ENCODE results near the gene GGTLC2. TPM values are rescaled to one million over a fixed set of nuclear protein-coding genes. Genes with fewer than 3 reads are reported as not detected.
"Not testable (repeated sequence)": the region's sequence is repeated elsewhere in the genome, so short reads cannot be mapped to it uniquely, and the experiment has no call there.

The GGTLC2 gene
- total RNA-seq, 1 experiment from 2014 or later, result not detected

- DNase-seq (ENCODE audit: extremely low read depth, low read depth), result not testable (repeated sequence)
These were observed 10.9 kb upstream of the GGTLC2 start for GRCh38 chr22:22633533-22633932.

DNA sequence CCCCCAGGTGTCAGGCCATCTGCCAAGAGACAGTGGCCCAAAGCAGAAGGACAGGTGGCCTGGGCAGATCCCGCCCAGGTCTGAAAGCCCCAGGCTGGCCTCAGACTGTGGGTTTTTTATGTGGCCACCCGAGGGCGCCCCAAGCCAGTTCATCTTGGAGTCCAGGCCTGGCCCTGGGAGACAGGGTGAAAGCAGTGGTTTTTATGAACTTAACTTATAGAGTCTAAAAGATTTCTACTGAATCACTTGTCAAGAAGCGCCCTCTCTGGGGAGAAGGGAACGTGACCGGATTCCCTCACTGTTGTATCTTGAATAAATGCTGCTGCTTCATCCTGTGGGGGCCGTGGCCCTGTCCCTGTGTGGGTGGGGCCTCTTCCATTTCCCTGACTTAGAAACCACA lies 8.2 kb upstream of the GGTLC2 start:
- not testable (repeated sequence) for DNase-seq (ENCODE audit: extremely low read depth, low read depth)

DNA sequence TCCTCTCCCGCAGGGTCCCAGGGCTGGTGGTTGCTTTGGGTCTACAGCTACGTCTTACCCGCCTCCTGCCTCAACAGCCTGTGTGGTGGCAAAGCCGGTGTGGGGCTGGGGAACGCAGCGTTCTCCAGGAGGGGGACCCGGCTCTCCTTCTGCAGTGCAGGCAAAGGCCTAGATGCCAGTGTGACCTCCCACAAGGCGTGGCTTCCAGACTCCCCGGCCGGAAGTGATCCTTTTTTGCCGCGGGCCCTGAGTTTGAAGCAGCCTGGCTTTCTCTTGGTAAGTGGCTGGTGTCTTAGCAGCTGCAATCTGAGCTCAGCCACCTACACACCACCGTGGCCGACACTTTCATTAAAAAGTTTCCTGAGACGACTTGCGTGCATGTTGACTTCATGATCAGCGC lies 6.1 kb upstream of the GGTLC2 start:
- DNase-seq (ENCODE audit: extremely low read depth, low read depth), result not testable (repeated sequence)

DNA sequence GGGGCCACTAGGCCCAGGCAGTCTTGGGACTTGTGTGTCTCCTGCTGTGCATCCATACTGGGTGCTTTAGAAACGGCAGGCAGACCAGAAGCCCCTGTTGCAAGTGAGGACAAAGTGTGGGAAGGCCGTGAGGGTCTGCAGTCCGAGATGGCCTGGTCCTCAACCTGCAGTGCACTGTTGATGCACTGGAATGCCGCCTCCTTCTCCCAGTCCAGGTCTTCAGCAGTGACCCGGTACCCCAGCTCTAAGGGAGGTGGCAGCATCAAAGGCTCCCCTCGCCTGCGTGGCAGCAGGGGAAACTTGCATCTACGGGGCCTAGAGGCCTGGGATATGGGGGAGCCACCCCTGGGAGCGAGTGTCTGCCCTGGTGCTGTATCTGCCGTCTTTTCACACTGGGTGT lies 2.2 kb upstream of the GGTLC2 start:
- DNase-seq (ENCODE audit: extremely low read depth, low read depth), result not testable (repeated sequence)

GRCh38 chr22:22645969-22646368 lies 1.6 kb downstream of the GGTLC2 start:
- DNase-seq (ENCODE audit: extremely low read depth, low read depth), result not testable (repeated sequence)

- not testable (repeated sequence) for DNase-seq (ENCODE audit: extremely low read depth, low read depth)
These were observed 3.5 kb downstream of the GGTLC2 start for GRCh38 chr22:22647952-22648351.

- DNase-seq (ENCODE audit: extremely low read depth, low read depth), result not testable (repeated sequence)
These were observed 4.6 kb downstream of the GGTLC2 start for GRCh38 chr22:22648863-22649536.

DNA sequence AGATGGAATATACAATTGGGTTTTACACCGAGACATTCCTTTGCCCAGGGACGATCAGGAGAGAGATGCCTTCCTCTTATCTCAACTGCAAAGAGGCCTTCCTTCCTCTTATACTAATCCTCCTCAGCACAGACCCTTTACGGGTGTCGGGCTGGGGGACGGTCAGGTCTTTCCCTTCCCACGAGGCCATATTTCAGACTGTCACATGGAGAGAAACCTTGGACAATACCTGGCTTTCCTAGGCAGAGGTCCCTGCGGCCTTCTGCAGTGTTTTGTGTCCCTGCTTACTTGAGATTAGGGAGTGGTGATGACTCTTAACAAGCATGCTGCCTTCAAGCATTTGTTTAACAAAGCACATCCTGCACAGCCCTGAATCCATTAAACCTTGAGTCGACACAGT lies 5.3 kb downstream of the GGTLC2 start:
- not testable (repeated sequence) for DNase-seq (ENCODE audit: extremely low read depth, low read depth)

GRCh38 chr22:22650398-22650797 lies 6.0 kb downstream of the GGTLC2 start:
- not testable (repeated sequence) for DNase-seq (ENCODE audit: extremely low read depth, low read depth)

- DNase-seq (ENCODE audit: extremely low read depth, low read depth), result not testable (repeated sequence)
These were observed 6.5 kb downstream of the GGTLC2 start for GRCh38 chr22:22650803-22651515.

- DNase-seq (ENCODE audit: extremely low read depth, low read depth), result not testable (repeated sequence)
These were observed 7.2 kb downstream of the GGTLC2 start for GRCh38 chr22:22651593-22651992.

DNA sequence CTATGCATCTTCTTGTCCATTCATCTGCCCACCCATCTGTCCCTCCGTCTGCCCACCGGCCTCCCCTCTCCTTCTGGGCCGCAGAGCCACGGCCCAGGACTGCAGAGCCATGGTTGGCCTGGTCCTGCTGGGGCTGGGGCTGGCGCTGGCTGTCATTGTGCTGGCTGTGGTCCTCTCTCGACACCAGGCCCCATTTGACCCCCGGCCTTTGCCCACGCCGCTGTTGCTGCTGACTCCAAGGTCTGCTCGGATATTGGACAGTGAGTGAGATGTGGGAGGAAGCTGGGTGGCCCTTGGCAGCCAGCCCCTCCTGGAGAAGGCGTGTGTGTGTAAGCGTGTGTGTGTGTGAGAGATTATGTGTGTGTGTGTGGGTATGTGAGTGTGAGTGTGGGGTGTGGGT lies 7.7 kb downstream of the GGTLC2 start:
- not testable (repeated sequence) for DNase-seq (ENCODE audit: extremely low read depth, low read depth)

- not testable (repeated sequence) for DNase-seq (ENCODE audit: extremely low read depth, low read depth)
These were observed 8.2 kb downstream of the GGTLC2 start for GRCh38 chr22:22652573-22652972.

DNA sequence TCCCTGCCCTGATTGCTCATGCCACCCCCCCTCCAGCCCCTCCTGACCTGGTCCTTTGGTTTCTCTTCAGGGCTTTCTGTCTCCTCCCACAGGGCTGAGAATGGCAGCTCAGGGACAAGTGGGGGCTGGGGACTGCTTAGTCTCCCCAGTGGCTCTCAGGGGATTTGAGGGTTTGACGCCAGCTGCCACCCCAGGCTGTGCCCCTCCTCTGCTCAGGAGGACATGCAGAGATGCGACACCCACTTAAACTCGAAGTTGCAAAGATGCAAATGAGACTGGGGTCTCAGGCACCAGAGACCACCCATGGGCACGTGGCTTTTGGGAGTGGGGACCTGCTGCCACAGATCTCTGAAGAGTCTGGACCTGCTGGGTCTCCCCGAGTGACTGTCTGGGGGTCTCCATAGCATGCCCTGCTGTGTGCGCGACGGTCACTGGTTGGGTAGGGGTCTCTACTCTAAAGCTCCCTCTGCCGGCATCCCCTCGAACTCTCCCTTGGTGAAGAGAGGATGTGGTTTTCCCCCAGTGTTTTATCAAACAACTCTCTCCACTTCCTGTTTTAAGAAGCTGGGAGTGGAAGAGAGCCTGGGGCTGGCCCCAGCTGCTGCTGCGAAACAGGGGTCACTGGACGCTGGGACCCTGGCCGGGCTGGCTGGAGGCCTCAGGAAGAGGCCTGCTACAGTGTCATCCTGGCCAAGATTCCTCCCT lies 9.4 kb downstream of the GGTLC2 start:
- not testable (repeated sequence) for DNase-seq (ENCODE audit: extremely low read depth, low read depth)

DNA sequence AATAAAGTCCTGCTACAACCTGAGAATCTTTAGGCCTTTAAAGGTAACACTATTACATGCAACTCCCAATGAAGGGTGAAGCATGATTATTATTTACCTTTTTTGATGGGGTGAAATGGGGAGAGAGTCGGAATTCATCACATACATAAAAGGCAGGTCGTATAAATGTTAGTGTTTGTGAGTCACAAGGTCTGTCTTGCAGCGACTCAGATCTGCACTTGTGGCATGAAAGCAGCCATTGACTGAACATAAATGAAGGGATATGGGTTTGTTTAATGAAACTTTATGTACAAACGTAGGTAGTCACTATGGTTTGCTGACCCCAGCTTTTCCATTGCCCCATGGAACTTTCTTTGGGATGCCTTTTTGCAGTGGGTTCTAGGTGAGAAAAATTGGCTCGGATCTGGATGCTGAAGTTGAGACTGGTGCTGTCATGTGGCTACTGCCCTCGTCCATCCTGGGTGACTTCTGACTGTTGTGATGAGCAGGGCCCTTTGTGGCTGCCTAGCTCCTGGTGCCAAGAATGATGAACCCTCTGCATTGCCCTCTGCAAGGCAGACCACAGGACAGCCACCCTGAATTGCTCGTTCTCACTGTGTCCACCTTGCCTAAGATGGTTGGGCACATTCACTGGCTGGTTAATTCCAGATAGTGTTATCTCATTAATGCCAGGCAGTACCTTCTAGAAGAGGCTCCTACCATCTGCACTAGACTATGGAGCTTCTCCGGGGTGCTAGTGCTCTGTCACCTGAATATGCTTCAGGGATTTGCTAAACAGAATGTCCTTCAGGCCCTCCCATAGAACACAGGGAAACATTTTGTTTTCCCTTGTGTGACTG lies 11.3 kb downstream of the GGTLC2 start:
- no peak for DNase-seq (ENCODE audit: extremely low read depth, low read depth)

GRCh38 chr22:22657712-22658111 lies 13.3 kb downstream of the GGTLC2 start:
- no peak for DNase-seq (ENCODE audit: extremely low read depth, low read depth)

DNA sequence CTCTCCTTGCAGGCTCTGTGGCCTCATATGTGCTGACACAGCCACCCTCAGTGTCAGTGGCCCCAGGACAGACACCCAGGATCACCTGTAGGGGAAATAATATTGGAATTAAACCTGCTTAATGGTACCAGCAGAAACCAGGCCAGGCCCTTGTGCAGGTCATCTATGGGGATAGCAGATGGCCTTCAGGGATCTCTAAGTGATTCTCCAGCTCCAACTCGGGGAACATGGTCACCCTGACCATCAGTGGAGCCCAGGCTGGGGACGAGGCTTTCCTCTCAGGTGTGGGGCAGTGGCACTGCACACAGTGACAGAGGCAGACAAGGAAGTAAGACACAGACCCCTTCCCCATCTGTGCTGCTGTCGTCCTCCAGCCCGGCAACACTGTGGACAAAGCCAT lies 16.9 kb downstream of the GGTLC2 start:
- DNase-seq (ENCODE audit: extremely low read depth, low read depth), result no peak

DNA sequence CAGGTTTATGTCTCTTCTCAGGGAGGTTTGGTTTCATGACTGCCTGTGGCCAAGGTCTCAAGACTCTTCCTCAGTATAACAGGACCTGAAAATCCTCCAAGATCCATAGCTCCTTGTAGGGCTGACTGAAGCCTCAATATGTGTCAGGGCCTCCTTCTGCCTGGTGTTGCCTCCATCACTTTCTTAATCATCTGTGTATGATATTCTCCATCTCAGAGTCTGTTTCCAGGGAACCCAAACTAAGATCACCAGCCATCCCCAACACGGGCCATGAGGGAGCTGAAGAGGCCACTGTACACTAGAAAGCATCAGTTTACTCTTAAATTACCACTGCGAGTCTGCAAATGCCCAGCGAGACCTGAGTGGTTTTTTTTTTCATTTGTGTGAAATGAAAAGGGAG lies 17.7 kb downstream of the GGTLC2 start:
- no peak for DNase-seq (ENCODE audit: extremely low read depth, low read depth)

DNA sequence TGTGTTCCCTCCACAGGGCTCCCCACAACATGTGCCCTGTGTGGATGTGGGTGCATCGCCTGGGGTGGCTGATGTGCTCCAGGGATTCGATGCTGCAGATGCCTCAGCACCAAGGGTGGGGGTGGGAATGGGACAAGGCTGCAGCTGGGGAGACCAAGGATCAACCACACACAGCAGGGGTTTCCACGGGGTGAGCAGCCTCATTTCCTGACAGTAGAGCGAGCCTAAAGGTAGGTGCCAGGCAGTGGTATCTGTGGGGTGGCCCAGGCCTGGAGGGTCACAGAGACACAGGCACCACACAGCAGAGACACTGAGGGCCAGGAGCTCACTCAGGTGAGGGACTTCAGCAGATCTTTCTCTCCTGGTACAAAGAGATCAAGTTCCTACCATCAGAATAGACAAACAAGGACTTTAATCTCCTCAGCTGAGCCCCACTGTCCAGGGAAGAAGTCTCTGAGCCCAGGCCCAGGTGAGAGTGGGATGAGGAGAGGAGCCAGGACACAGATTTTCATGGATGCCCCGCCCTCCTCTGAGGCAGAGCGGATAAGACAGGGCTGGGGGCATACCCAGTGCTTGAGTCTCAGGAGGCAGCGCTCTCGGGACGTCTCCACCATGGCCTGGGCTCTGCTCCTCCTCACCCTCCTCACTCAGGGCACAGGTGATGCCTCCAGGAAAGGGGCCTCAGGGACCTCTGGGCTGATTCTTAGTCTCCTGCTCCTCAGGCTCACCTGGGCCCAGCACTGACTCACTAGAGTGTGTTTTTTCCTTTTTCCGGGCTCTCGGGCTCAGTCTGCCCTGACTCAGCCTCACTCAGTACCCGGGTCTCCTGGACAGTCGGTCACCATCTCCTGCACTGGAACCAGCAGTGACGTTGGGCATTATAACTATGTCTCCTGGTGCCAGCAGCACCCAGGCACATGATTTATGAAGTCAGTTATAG lies 19.7 kb downstream of the GGTLC2 start:
- DNase-seq (ENCODE audit: extremely low read depth, low read depth), result no peak

Data from NCI-H460 (cell line).